Measurements from ENCODE around the gene SAP30BP.

SAP30BP gene

GRCh38 chr17:75680431-75680830, 13.3 kb downstream of the SAP30BP start:
- Histone ChIP-seq H3K4me3 (ENCODE audit: insufficient read depth, low read length, poor library complexity, severe bottlenecking) (no peak overlapping the region), H4K20me1 (ENCODE audit: low read depth, low read length) (no peaks in the 10 kb centered on the region), H3K9me3 (ENCODE audit: insufficient read depth, low read length) (no peaks in the 10 kb centered on the region), H3K9ac (ENCODE audit: low read length) (no peak overlapping the region), H3K4me2 (ENCODE audit: low read depth, low read length, poor library complexity, severe bottlenecking) (no peak overlapping the region), H3K27ac (ENCODE audit: low read depth, low read length) (no peak overlapping the region), H3K79me2 (ENCODE audit: insufficient read depth, low read length) (peaks cover 48% of the 10 kb centered on the region), H2AFZ (ENCODE audit: low read depth, low read length, severe bottlenecking) (no peak overlapping the region), H3K27me3 (ENCODE audit: low read length) (no peaks in the 10 kb centered on the region), H3F3A (ENCODE audit: insufficient read depth) (peaks cover 17% of the 10 kb centered on the region; the same call in 1 of the 2 replicates), H3K36me3 (ENCODE audit: low read length) (peaks cover 8% of the 10 kb centered on the region), H3K9me2 (replicated peaks; ENCODE audit: insufficient read depth, low read length) (no peaks in the 10 kb centered on the region)
- TF ChIP-seq EZH2phosphoT487 (conservative IDR thresholded peaks at IDR 0.05; ENCODE audit: low read length) (no peak), CTCF (IDR thresholded peaks at IDR 0.05; ENCODE audit: insufficient read depth, low read length, poor library complexity, severe bottlenecking) (no peak)

GRCh38 chr17:75681289-75681688, 14.2 kb downstream of the SAP30BP start:
- peaks cover 48% of the 10 kb centered on the region for H3K79me2 ChIP-seq (ENCODE audit: insufficient read depth, low read length)
- H3K9ac ChIP-seq (ENCODE audit: low read length): no peak overlapping the region
- no peak overlapping the region for H2AFZ ChIP-seq (ENCODE audit: low read depth, low read length, severe bottlenecking)
- peaks cover 12% of the 10 kb centered on the region; the same call in 1 of the 2 replicates for H3F3A ChIP-seq (ENCODE audit: insufficient read depth)
- TF ChIP-seq CTCF (IDR thresholded peaks at IDR 0.05; ENCODE audit: insufficient read depth, low read length, poor library complexity, severe bottlenecking): no peak
- no peak for TF ChIP-seq EZH2phosphoT487 (conservative IDR thresholded peaks at IDR 0.05; ENCODE audit: low read length)
- no peak overlapping the region for H3K4me3 ChIP-seq (ENCODE audit: insufficient read depth, low read length, poor library complexity, severe bottlenecking)
- peaks cover 3% of the 10 kb centered on the region for H3K36me3 ChIP-seq (ENCODE audit: low read length)
- H3K27ac ChIP-seq (ENCODE audit: low read depth, low read length): no peak overlapping the region
- no peaks in the 10 kb centered on the region for H3K9me3 ChIP-seq (ENCODE audit: insufficient read depth, low read length)
- H3K9me2 ChIP-seq (replicated peaks; ENCODE audit: insufficient read depth, low read length): no peaks in the 10 kb centered on the region
- H3K27me3 ChIP-seq (ENCODE audit: low read length): no peaks in the 10 kb centered on the region
- H3K4me2 ChIP-seq (ENCODE audit: low read depth, low read length, poor library complexity, severe bottlenecking): no peak overlapping the region
- no peaks in the 10 kb centered on the region for H4K20me1 ChIP-seq (ENCODE audit: low read depth, low read length)

- Histone ChIP-seq H4K20me1 (ENCODE audit: low read depth, low read length) (no peaks in the 10 kb centered on the region), H3K9me2 (replicated peaks; ENCODE audit: insufficient read depth, low read length) (no peaks in the 10 kb centered on the region), H3K36me3 (ENCODE audit: low read length) (no peaks in the 10 kb centered on the region; the same call in 1 of the 2 replicates), H3K9me3 (ENCODE audit: insufficient read depth, low read length) (no peaks in the 10 kb centered on the region), H2AFZ (ENCODE audit: low read depth, low read length, severe bottlenecking) (no peak overlapping the region), H3F3A (ENCODE audit: insufficient read depth) (peaks cover 24% of the 10 kb centered on the region), H3K27ac (ENCODE audit: low read depth, low read length) (no peak overlapping the region), H3K79me2 (ENCODE audit: insufficient read depth, low read length) (peaks cover 36% of the 10 kb centered on the region), H3K4me3 (ENCODE audit: insufficient read depth, low read length, poor library complexity, severe bottlenecking) (no peak overlapping the region), H3K4me2 (ENCODE audit: low read depth, low read length, poor library complexity, severe bottlenecking) (no peak overlapping the region), H3K27me3 (ENCODE audit: low read length) (no peaks in the 10 kb centered on the region), H3K9ac (ENCODE audit: low read length) (no peak overlapping the region)
- TF ChIP-seq CTCF (IDR thresholded peaks at IDR 0.05; ENCODE audit: insufficient read depth, low read length, poor library complexity, severe bottlenecking) (no peak), EZH2phosphoT487 (conservative IDR thresholded peaks at IDR 0.05; ENCODE audit: low read length) (no peak)
Observed at GRCh38 chr17:75683583-75683982, 16.4 kb downstream of the SAP30BP start.

All from SU-DHL-6 (cell line).